NCI-H1930 (cell line): Measurements from ENCODE around the gene NDRG2.

Experiments
- DNase-seq, 2 experiments: peaks; one replicate each; lab custom pipeline; 2025; lab: John Stamatoyannopoulos, UW

NDRG2 gene

DNA sequence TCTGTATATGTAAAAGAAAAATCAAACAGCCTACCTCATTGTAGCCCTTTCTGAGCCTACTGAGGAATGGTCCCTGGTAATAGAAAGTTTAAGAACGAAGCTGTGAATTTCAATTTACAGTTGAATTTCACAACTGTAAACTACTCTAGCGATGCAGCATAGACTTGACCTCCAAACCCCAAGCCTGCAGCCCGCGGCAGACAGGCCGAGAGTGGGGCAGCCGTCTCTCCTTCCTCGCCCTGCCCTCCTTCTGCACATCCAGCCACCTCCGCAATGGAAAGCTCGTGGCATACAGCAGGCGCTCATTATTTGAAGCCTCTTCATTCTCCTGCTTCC is 54.2 kb downstream of the NDRG2 start:
- DNase-seq, result no peak

GRCh38 chr14:20969336-20969735 is 55.5 kb downstream of the NDRG2 start:
- DNase-seq, result no peak
